ENCODE measurements around the gene AHCYL1.
A peak's percentile ranks its signal among the peaks of the same experiment; 100 is the strongest.

The AHCYL1 gene

GRCh38 chr1:110002695-110003094, 18.1 kb downstream of the AHCYL1 start:
- no peaks in the 10 kb centered on the region for H3K27me3 ChIP-seq (replicated peaks; ENCODE audit: control insufficient read depth, insufficient read depth, low read length)
- peaks cover 48% of the 10 kb centered on the region for H3K4me1 ChIP-seq (ENCODE audit: control insufficient read depth, insufficient read depth, low read length)
- no peaks in the 10 kb centered on the region for H3K9me3 ChIP-seq (ENCODE audit: control insufficient read depth, low read length)
- no peak overlapping the region for H3K4me3 ChIP-seq (ENCODE audit: low read length)
- no peak for DNase-seq (ENCODE audit: low read depth)
- peaks cover 4% of the 10 kb centered on the region for H3K36me3 ChIP-seq (ENCODE audit: control insufficient read depth, insufficient read depth, low read length, severe bottlenecking)
- H3K9ac ChIP-seq (ENCODE audit: low read length), result no peak overlapping the region

DNA sequence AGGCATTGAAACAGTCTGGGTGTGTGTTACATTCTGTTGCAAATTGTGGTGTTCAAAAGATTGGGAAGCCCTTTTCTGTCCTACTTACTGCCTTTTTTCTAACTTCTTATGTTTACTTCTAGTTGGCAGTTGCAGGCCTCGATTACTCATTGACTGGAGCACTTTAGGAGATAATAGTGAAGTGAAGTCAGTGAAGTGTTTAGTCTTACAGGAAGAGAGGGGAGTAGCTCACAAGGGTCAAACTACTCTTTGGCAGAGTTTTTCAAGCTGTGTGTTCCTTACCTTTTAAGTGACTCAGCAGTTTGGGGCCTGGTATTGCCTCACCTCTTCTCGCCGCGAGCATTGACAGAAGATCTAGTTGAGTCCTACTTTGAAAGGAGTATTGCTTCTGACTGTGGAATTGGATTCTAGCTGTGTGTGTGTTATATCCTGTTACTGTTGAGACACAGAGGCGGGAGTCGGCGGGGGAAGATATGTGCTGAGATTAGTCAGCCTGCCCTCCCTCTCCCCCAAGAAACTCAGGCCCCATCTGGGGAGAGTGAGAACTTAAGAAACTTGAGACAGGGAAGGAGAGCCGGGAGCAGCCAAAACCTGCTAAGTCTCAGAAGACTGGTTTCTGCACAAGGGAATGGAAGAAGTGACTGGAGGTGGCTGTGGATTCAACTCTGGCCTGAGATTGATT, 19.3 kb downstream of the AHCYL1 start:
- H3K4me3 ChIP-seq (ENCODE audit: low read length), result peak overlapping the region; percentile 51
- peak overlapping the region; percentile 62 for H3K9ac ChIP-seq (ENCODE audit: low read length)
- DNase-seq (ENCODE audit: low read depth), result peak; percentile 97

DNA sequence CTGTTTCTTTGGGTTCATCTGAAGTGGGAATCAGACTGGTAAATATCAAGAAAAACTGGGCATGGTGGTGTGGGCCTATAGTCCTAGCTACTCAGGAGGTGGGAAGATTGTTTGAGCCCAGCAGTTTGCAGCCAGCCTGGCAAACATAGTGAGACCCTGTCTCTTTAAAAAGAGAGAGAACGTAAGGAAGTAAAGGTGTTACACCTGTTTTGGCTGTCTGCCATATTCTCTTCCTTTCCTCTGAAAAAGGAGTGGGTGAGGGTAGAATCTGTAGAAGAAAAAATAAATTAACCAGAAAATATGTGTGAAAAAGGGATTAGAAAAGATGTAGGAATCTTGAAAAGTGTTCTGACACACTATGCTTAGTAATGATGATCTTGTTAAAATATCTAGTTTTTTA, 20.0 kb downstream of the AHCYL1 start:
- peaks cover 45% of the 10 kb centered on the region for H3K4me1 ChIP-seq (ENCODE audit: control insufficient read depth, insufficient read depth, low read length)
- no peaks in the 10 kb centered on the region for H3K9me3 ChIP-seq (ENCODE audit: control insufficient read depth, low read length)
- H3K9ac ChIP-seq (ENCODE audit: low read length), result peak overlapping the region; percentile 62
- H3K27me3 ChIP-seq (replicated peaks; ENCODE audit: control insufficient read depth, insufficient read depth, low read length), result no peaks in the 10 kb centered on the region
- H3K36me3 ChIP-seq (ENCODE audit: control insufficient read depth, insufficient read depth, low read length, severe bottlenecking), result peaks cover 9% of the 10 kb centered on the region
- DNase-seq (ENCODE audit: low read depth), result no peak
- H3K4me3 ChIP-seq (ENCODE audit: low read length), result peak overlapping the region; percentile 51

More for the DNA sequence above, 19.3 kb downstream of the AHCYL1 start:
- H3K27me3 ChIP-seq (replicated peaks; ENCODE audit: control insufficient read depth, insufficient read depth, low read length), result no peaks in the 10 kb centered on the region
- H3K4me1 ChIP-seq (ENCODE audit: control insufficient read depth, insufficient read depth, low read length), result peaks cover 45% of the 10 kb centered on the region
- no peaks in the 10 kb centered on the region for H3K9me3 ChIP-seq (ENCODE audit: control insufficient read depth, low read length)
- H3K36me3 ChIP-seq (ENCODE audit: control insufficient read depth, insufficient read depth, low read length, severe bottlenecking), result peaks cover 4% of the 10 kb centered on the region

DNA sequence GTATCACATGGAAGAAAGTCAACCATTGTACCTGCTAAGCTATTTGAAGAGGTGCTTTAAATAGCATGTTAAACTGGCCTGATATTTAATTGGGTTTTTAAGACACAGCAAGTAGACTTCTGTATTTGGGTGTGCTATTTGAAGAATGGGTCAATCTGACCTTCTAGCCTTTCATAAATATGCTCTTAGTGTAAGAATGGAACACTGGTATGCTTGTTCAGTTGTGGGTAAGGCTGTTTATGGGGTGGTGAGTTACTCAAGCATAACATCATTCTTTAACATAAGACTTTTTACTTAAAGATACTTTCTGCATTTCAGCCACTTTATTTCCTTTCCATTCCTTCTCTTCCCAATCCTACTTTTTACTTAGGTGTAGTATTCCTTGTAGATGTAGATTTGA, 21.4 kb downstream of the AHCYL1 start:
- peaks cover 23% of the 10 kb centered on the region for H3K36me3 ChIP-seq (ENCODE audit: control insufficient read depth, insufficient read depth, low read length, severe bottlenecking)
- no peak overlapping the region for H3K4me3 ChIP-seq (ENCODE audit: low read length)
- no peaks in the 10 kb centered on the region for H3K9me3 ChIP-seq (ENCODE audit: control insufficient read depth, low read length)
- peak; percentile 46 for DNase-seq (ENCODE audit: low read depth)
- no peak overlapping the region for H3K9ac ChIP-seq (ENCODE audit: low read length)
- H3K4me1 ChIP-seq (ENCODE audit: control insufficient read depth, insufficient read depth, low read length), result peaks cover 45% of the 10 kb centered on the region
- H3K27me3 ChIP-seq (replicated peaks; ENCODE audit: control insufficient read depth, insufficient read depth, low read length), result no peaks in the 10 kb centered on the region

- no peak for DNase-seq (ENCODE audit: low read depth)
- no peaks in the 10 kb centered on the region for H3K27me3 ChIP-seq (replicated peaks; ENCODE audit: control insufficient read depth, insufficient read depth, low read length)
- peaks cover 28% of the 10 kb centered on the region for H3K36me3 ChIP-seq (ENCODE audit: control insufficient read depth, insufficient read depth, low read length, severe bottlenecking)
- H3K4me3 ChIP-seq (ENCODE audit: low read length), result no peak overlapping the region
- peaks cover 45% of the 10 kb centered on the region for H3K4me1 ChIP-seq (ENCODE audit: control insufficient read depth, insufficient read depth, low read length)
- H3K9ac ChIP-seq (ENCODE audit: low read length), result no peak overlapping the region
- H3K9me3 ChIP-seq (ENCODE audit: control insufficient read depth, low read length), result no peaks in the 10 kb centered on the region
These were observed 22.0 kb downstream of the AHCYL1 start for GRCh38 chr1:110006516-110006915.

DNA sequence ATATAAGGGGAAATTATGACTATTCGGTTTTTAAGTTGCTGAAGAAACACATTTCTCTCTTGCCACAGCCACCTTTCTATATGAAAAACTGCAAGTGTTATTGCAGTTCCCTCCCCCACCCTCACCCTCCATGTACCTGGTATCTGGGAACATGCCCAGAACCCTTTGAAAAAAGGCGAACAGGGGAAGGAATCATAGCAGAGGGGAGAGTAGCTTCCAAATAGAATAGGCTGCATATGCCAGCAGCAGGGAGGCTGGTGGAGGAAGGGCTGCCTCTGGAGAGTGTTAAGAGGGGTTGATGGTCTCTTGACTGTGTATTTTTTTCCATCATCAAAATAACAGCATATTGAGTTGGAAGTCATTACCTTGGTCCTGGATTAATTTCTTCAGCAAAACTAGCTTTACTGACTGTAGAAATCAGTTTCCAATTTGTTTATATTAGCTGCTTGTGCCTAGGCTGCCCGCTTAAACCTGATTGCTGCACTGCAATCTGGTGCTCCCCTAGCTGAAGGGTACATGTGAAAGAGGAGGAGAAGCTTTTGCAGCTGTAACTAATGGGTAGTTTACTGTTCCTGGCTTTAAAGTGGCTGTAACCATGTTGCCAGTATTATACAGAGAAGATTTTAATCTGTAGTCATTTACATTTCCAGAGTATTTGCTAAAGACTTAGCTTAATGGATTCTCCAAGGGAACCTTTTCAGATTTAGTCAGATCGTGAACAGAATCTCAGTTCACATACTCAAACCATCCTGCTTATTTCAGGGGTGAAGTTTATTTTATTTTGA, 22.7 kb downstream of the AHCYL1 start:
- Histone ChIP-seq H3K36me3 (ENCODE audit: control insufficient read depth, insufficient read depth, low read length, severe bottlenecking) (peaks cover 35% of the 10 kb centered on the region), H3K4me3 (ENCODE audit: low read length) (no peak overlapping the region), H3K9me3 (ENCODE audit: control insufficient read depth, low read length) (no peaks in the 10 kb centered on the region), H3K27me3 (replicated peaks; ENCODE audit: control insufficient read depth, insufficient read depth, low read length) (no peaks in the 10 kb centered on the region), H3K9ac (ENCODE audit: low read length) (no peak overlapping the region), H3K4me1 (ENCODE audit: control insufficient read depth, insufficient read depth, low read length) (peaks cover 44% of the 10 kb centered on the region)
- no peak for DNase-seq (ENCODE audit: low read depth)

- peaks cover 49% of the 10 kb centered on the region for H3K36me3 ChIP-seq (ENCODE audit: control insufficient read depth, insufficient read depth, low read length, severe bottlenecking)
- H3K9ac ChIP-seq (ENCODE audit: low read length), result no peak overlapping the region
- no peak for DNase-seq (ENCODE audit: low read depth)
- H3K4me3 ChIP-seq (ENCODE audit: low read length), result no peak overlapping the region
- H3K9me3 ChIP-seq (ENCODE audit: control insufficient read depth, low read length), result no peaks in the 10 kb centered on the region
- peaks cover 25% of the 10 kb centered on the region for H3K4me1 ChIP-seq (ENCODE audit: control insufficient read depth, insufficient read depth, low read length)
- H3K27me3 ChIP-seq (replicated peaks; ENCODE audit: control insufficient read depth, insufficient read depth, low read length), result no peaks in the 10 kb centered on the region
These were observed 24.5 kb downstream of the AHCYL1 start for GRCh38 chr1:110008971-110009565.

- H3K36me3 ChIP-seq (ENCODE audit: control insufficient read depth, insufficient read depth, low read length, severe bottlenecking), result peaks cover 75% of the 10 kb centered on the region
- no peaks in the 10 kb centered on the region for H3K9me3 ChIP-seq (ENCODE audit: control insufficient read depth, low read length)
- no peak overlapping the region for H3K4me3 ChIP-seq (ENCODE audit: low read length)
- H3K9ac ChIP-seq (ENCODE audit: low read length), result peak overlapping the region; percentile 29
- peak; percentile 74 for DNase-seq (ENCODE audit: low read depth)
- H3K4me1 ChIP-seq (ENCODE audit: control insufficient read depth, insufficient read depth, low read length), result peaks cover 1% of the 10 kb centered on the region
- H3K27me3 ChIP-seq (replicated peaks; ENCODE audit: control insufficient read depth, insufficient read depth, low read length), result no peaks in the 10 kb centered on the region
These were observed 27.0 kb downstream of the AHCYL1 start for GRCh38 chr1:110011527-110012041.

- no peaks in the 10 kb centered on the region for H3K4me1 ChIP-seq (ENCODE audit: control insufficient read depth, insufficient read depth, low read length)
- DNase-seq (ENCODE audit: low read depth), result no peak
- peaks cover 81% of the 10 kb centered on the region for H3K36me3 ChIP-seq (ENCODE audit: control insufficient read depth, insufficient read depth, low read length, severe bottlenecking)
- no peaks in the 10 kb centered on the region for H3K9me3 ChIP-seq (ENCODE audit: control insufficient read depth, low read length)
- H3K9ac ChIP-seq (ENCODE audit: low read length), result no peak overlapping the region
- H3K27me3 ChIP-seq (replicated peaks; ENCODE audit: control insufficient read depth, insufficient read depth, low read length), result no peaks in the 10 kb centered on the region
- H3K4me3 ChIP-seq (ENCODE audit: low read length), result no peak overlapping the region
These were observed 27.7 kb downstream of the AHCYL1 start for GRCh38 chr1:110012100-110012780.

GRCh38 chr1:110017792-110018191, 33.2 kb downstream of the AHCYL1 start:
- Histone ChIP-seq H3K27me3 (replicated peaks; ENCODE audit: control insufficient read depth, insufficient read depth, low read length) (no peaks in the 10 kb centered on the region), H3K36me3 (ENCODE audit: control insufficient read depth, insufficient read depth, low read length, severe bottlenecking) (peaks cover 96% of the 10 kb centered on the region), H3K9me3 (ENCODE audit: control insufficient read depth, low read length) (no peaks in the 10 kb centered on the region), H3K4me3 (ENCODE audit: low read length) (no peak overlapping the region), H3K4me1 (ENCODE audit: control insufficient read depth, insufficient read depth, low read length) (no peaks in the 10 kb centered on the region), H3K9ac (ENCODE audit: low read length) (no peak overlapping the region)
- DNase-seq (ENCODE audit: low read depth), result no peak

GRCh38 chr1:110018396-110018795, 33.8 kb downstream of the AHCYL1 start:
- H3K4me3 ChIP-seq (ENCODE audit: low read length), result no peak overlapping the region
- no peaks in the 10 kb centered on the region for H3K9me3 ChIP-seq (ENCODE audit: control insufficient read depth, low read length)
- H3K27me3 ChIP-seq (replicated peaks; ENCODE audit: control insufficient read depth, insufficient read depth, low read length), result no peaks in the 10 kb centered on the region
- DNase-seq (ENCODE audit: low read depth), result no peak
- H3K4me1 ChIP-seq (ENCODE audit: control insufficient read depth, insufficient read depth, low read length), result no peaks in the 10 kb centered on the region
- H3K36me3 ChIP-seq (ENCODE audit: control insufficient read depth, insufficient read depth, low read length, severe bottlenecking), result peaks cover 96% of the 10 kb centered on the region
- H3K9ac ChIP-seq (ENCODE audit: low read length), result no peak overlapping the region

Measured in adipocyte (in vitro differentiated cells).